HUES48 (cell line): ENCODE data around the gene PCID2.
"Not testable (repeated sequence)": the region's sequence is repeated elsewhere in the genome, so short reads cannot be mapped to it uniquely, and the experiment has no call there.

Experiments
- H3K27ac ChIP-seq: one replicate; pipeline ENCODE4 v1.7.0; 2013; ENCODE audit warnings: low read depth, low read length, inconsistent platforms
- H3K27me3 ChIP-seq: 2 replicates; pipeline ENCODE4 v1.6.1; 2013; ENCODE audit warnings: mild to moderate bottlenecking, low read length; ENCODE audit not compliant: control insufficient read depth, insufficient read depth
- H3K36me3 ChIP-seq: 2 replicates; pipeline ENCODE4 v1.6.1; 2013; ENCODE audit warnings: low read length; ENCODE audit not compliant: control insufficient read depth, insufficient read depth
- H3K4me1 ChIP-seq: 2 replicates; pipeline ENCODE4 v1.6.1; 2013; ENCODE audit warnings: mild to moderate bottlenecking, low read length; ENCODE audit not compliant: control insufficient read depth, insufficient read depth
- H3K4me3 ChIP-seq: 2 replicates; pipeline ENCODE4 v1.5.1; 2013; ENCODE audit warnings: mild to moderate bottlenecking, low read depth, low read length
- H3K9ac ChIP-seq: 2 replicates; pipeline ENCODE4 v1.6.1; 2013; ENCODE audit warnings: mild to moderate bottlenecking, low read depth, low read length, moderate library complexity
- H3K9me3 ChIP-seq: 2 replicates; pipeline ENCODE4 v1.6.1; 2013; ENCODE audit warnings: low read length; ENCODE audit not compliant: control insufficient read depth, insufficient read depth

PCID2 gene

GRCh38 chr13:113164492-113164891, 44.0 kb downstream of the PCID2 start:
- Histone ChIP-seq H3K9ac (no peak overlapping the region), H3K36me3 (peaks cover 3% of the 10 kb centered on the region; the same call in 1 of the 2 replicates), H3K4me3 (no peak overlapping the region), H3K4me1 (peaks cover 4% of the 10 kb centered on the region; the same call in 1 of the 2 replicates), H3K27me3 (no peaks in the 10 kb centered on the region), H3K9me3 (no peaks in the 10 kb centered on the region), H3K27ac (no peak overlapping the region)

GRCh38 chr13:113162783-113163685, 45.4 kb downstream of the PCID2 start:
- no peaks in the 10 kb centered on the region for H3K9me3 ChIP-seq
- no peaks in the 10 kb centered on the region for H3K27me3 ChIP-seq
- no peak overlapping the region for H3K9ac ChIP-seq
- no peak overlapping the region for H3K27ac ChIP-seq
- no peak overlapping the region for H3K4me3 ChIP-seq
- H3K36me3 ChIP-seq, result no peaks in the 10 kb centered on the region
- peaks cover 11% of the 10 kb centered on the region; the same call in 1 of the 2 replicates for H3K4me1 ChIP-seq

- not testable (repeated sequence) for H3K36me3 ChIP-seq, H3K9me3 ChIP-seq, H3K27me3 ChIP-seq, H3K9ac ChIP-seq, H3K27ac ChIP-seq, H3K4me3 ChIP-seq
- H3K4me1 ChIP-seq, result peaks cover 11% of the 10 kb centered on the region; the same call in 1 of the 2 replicates
Observed at GRCh38 chr13:113161975-113162374, 46.5 kb downstream of the PCID2 start.

GRCh38 chr13:113161433-113161832, 47.0 kb downstream of the PCID2 start:
- Histone ChIP-seq H3K9ac (no peak overlapping the region), H3K27ac (no peak overlapping the region), H3K4me3 (no peak overlapping the region), H3K27me3 (no peaks in the 10 kb centered on the region), H3K9me3 (no peaks in the 10 kb centered on the region), H3K4me1 (peaks cover 11% of the 10 kb centered on the region; the same call in 1 of the 2 replicates), H3K36me3 (no peaks in the 10 kb centered on the region)

GRCh38 chr13:113160983-113161382, 47.5 kb downstream of the PCID2 start:
- Histone ChIP-seq H3K4me1 (peaks cover 11% of the 10 kb centered on the region; the same call in 1 of the 2 replicates), H3K4me3 (no peak overlapping the region), H3K27ac (no peak overlapping the region), H3K9me3 (no peaks in the 10 kb centered on the region), H3K27me3 (no peaks in the 10 kb centered on the region), H3K9ac (no peak overlapping the region), H3K36me3 (no peaks in the 10 kb centered on the region)

GRCh38 chr13:113159701-113160100, 48.8 kb downstream of the PCID2 start:
- Histone ChIP-seq H3K27ac (no peak overlapping the region), H3K9me3 (no peaks in the 10 kb centered on the region), H3K36me3 (no peaks in the 10 kb centered on the region), H3K4me1 (peaks cover 12% of the 10 kb centered on the region), H3K4me3 (no peak overlapping the region), H3K9ac (no peak overlapping the region), H3K27me3 (no peaks in the 10 kb centered on the region)

- Histone ChIP-seq H3K4me1 (peaks cover 16% of the 10 kb centered on the region), H3K4me3 (no peak overlapping the region), H3K36me3 (no peaks in the 10 kb centered on the region), H3K27ac (no peak overlapping the region), H3K9me3 (no peaks in the 10 kb centered on the region), H3K9ac (no peak overlapping the region), H3K27me3 (no peaks in the 10 kb centered on the region)
Observed at GRCh38 chr13:113158946-113159345, 49.5 kb downstream of the PCID2 start.

- Histone ChIP-seq H3K27ac (no peak within 1 kb of the TSS), H3K4me1 (peaks cover 18% of the 10 kb centered on the region), H3K27me3 (peaks cover 5% of the 10 kb centered on the region; the same call in 1 of the 2 replicates), H3K36me3 (no peaks in the 10 kb centered on the region), H3K4me3 (no peak within 1 kb of the TSS), H3K9ac (no peak within 1 kb of the TSS), H3K9me3 (no peaks in the 10 kb centered on the region)
Observed at GRCh38 chr13:113157929-113158747, 50.3 kb downstream of the PCID2 start, which contains the start of gene PROZ. Gene PROZ (plus strand): TSS chr13:113158648. CDS start chr13:113158661, 13 bp downstream.

GRCh38 chr13:113157206-113157928, 51.1 kb downstream of the PCID2 start:
- peaks cover 13% of the 10 kb centered on the region for H3K27me3 ChIP-seq
- H3K9ac ChIP-seq, result no peak overlapping the region
- no peak overlapping the region for H3K27ac ChIP-seq
- no peaks in the 10 kb centered on the region for H3K36me3 ChIP-seq
- no peak overlapping the region for H3K4me3 ChIP-seq
- H3K4me1 ChIP-seq, result peaks cover 20% of the 10 kb centered on the region
- H3K9me3 ChIP-seq, result no peaks in the 10 kb centered on the region

GRCh38 chr13:113155982-113156655, 52.4 kb downstream of the PCID2 start:
- Histone ChIP-seq H3K27me3 (peaks cover 20% of the 10 kb centered on the region), H3K4me3 (no peak overlapping the region), H3K9me3 (no peaks in the 10 kb centered on the region), H3K27ac (no peak overlapping the region), H3K36me3 (no peaks in the 10 kb centered on the region), H3K9ac (no peak overlapping the region), H3K4me1 (peaks cover 24% of the 10 kb centered on the region)
